MG63 (cell line): Measurements from ENCODE around the gene CDC42EP5. TPM values are rescaled to one million over a fixed set of nuclear protein-coding genes. Genes with fewer than 3 reads are reported as not detected.
A peak's percentile ranks its signal among the peaks of the same experiment; 100 is the strongest.
"Not testable (repeated sequence)": the region's sequence is repeated elsewhere in the genome, so short reads cannot be mapped to it uniquely, and the experiment has no call there.

Experiments
- DNase-seq: peaks from one replicate; pipeline ENCODE4 v3.0.0-alpha.2; 2020
- H3K27me3 ChIP-seq: fragments of 250-450 bp; sonication (Bioruptor Pico); 2 replicates; pipeline ENCODE4 v1.5.1; 2020; ENCODE audit warnings: mild to moderate bottlenecking, moderate library complexity
- H3K36me3 ChIP-seq: fragments of 250-450 bp; sonication (Bioruptor Pico); 2 replicates; pipeline ENCODE4 v1.5.1; 2020; ENCODE audit warnings: mild to moderate bottlenecking, moderate library complexity
- H3K4me3 ChIP-seq: fragments of 250-450 bp; sonication (Bioruptor Pico); 2 replicates; pipeline ENCODE4 v1.5.1; 2020; ENCODE audit warnings: mild to moderate bottlenecking, moderate library complexity
- H3K9me3 ChIP-seq: fragments of 250-450 bp; sonication (Bioruptor Pico); 2 replicates; pipeline ENCODE4 v1.5.1; 2020; ENCODE audit warnings: mild to moderate bottlenecking, moderate library complexity
- total RNA-seq: library from RNA; depleted of rRNA; stranded (reverse); fragments of >200 nt; shearing (Covaris generic); gene quantifications from 2 replicates; pipeline ENCODE4 v1.2.3, GENCODE V29; 2014; ENCODE audit warnings: low replicate concordance

Gene CDC42EP5
- total RNA-seq, 1 experiment from 2014 or later = 4.1 TPM

DNA sequence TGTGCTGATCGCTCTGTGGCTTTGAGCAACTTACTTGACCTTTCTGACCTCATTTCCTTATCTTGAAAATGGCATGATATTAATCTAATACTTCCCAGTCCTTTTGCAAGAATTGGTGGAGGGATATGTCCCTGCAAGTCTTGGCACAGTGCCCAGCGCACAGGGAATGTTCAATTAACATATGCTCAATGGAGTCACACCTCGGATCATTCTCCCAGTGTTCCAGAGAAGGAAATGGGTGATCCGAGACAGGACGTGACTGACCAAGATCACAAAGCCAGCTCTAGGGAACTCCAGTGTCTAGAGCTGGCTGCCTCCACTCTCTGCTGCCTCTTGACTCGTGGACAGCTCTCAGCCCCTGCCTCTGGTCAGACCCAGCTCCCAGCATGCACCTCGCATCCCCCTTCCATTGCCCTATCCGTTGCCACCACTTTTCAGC lies 3.6 kb downstream of the CDC42EP5 start:
- no peaks in the 10 kb centered on the region for H3K36me3 ChIP-seq
- no peak for DNase-seq
- H3K9me3 ChIP-seq = no peaks in the 10 kb centered on the region
- no peak overlapping the region for H3K4me3 ChIP-seq
- no peaks in the 10 kb centered on the region for H3K27me3 ChIP-seq

DNA sequence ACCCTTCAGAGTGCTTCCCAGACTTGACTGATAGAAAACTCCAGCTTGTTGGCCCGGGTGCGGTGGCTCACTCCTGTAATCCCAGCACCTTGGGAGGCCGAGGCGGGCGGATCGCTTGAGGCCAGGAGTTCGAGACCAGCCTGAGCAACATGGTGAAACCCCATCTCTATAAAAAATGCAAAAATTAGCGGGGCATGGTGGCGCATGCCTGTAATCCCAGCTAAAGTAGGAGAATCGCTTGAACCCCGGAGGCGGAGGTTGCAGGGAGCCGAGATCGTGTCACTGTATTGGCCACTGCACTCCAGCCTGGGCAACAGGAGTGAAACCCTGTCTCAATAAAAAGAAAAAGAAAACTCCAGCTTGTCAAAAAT lies 7.0 kb downstream of the CDC42EP5 start:
- not testable (repeated sequence) for H3K4me3 ChIP-seq, H3K27me3 ChIP-seq, DNase-seq, H3K9me3 ChIP-seq
- peaks cover 17% of the 10 kb centered on the region for H3K36me3 ChIP-seq

DNA sequence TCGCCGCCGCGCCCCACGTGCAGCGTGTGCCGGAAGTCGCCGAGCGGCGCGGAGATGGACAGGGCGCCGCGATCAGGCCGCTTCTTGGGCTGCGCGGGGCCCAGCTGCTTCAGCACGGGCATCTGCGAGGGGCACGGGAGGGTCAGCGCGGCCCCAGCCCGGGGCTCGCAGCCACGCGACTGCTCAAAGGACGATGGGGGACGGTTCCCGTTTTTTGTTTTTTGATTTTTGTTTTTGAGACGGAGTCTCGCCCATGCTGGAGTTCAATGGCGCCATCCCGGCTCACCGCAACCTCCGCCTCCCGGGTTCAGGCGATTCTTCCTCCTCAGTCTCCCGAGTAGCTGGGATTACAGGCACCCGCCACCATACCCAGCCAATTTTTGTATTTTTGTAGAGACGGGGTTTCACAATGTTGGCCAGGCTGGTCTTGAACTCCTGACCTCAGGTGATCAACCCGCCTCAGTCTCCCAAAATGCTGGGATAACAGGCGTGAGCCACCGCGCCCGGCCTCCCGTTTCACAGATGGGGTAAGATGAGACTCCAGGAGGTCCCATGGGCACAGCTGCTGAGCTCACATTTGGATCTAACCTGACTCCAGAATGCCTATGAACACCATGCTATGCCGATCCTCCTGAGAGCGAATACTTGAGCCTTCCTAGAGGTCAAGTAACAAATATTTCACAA lies 7.5 kb downstream of the CDC42EP5 start:
- DNase-seq = no peak
- peaks cover 21% of the 10 kb centered on the region for H3K36me3 ChIP-seq
- no peak overlapping the region for H3K4me3 ChIP-seq
- no peaks in the 10 kb centered on the region for H3K27me3 ChIP-seq
- no peaks in the 10 kb centered on the region for H3K9me3 ChIP-seq

DNA sequence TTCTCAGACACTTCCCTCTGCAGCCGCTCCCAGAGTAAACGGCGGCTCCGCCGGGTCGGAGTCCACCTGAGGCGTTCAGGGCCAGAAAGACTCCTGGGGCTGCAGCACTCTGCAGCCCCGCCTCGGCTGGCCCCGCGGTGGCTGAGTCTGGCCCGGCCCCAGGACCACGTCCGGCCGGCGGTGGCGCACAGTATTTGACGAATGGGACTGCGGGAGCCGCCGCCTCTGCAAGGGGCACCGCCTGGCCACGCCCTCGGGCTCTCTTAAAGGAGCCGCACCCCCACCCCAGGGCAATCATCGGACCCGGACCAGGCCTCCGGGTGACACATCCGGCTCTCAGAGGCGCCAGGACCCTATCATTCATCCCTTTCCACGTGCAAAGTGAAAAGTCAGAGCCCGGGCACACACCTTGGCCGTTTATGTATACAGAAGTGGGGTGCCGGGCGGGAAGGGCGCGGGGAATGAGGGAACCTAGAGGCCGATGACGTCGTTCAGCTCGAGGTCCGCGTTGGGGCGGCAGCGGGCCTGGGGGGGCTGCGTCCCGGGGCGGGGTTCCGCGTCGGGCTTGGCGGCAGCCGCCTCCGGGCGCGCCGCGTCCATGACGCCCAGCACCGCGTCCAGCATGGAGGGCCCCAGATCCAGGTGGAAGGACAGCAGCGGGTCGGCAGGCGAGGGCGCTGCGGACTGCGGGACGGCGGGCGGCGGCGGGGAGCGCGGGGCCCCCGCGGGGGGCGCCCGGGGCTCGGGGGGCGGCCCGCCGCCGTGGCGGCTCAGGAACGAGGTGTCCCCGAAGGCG lies 8.3 kb downstream of the CDC42EP5 start:
- Histone ChIP-seq H3K27me3 (no peaks in the 10 kb centered on the region), H3K4me3 (peak overlapping the region; percentile 61), H3K36me3 (peaks cover 26% of the 10 kb centered on the region), H3K9me3 (no peaks in the 10 kb centered on the region)
- peak; percentile 92 for DNase-seq

DNA sequence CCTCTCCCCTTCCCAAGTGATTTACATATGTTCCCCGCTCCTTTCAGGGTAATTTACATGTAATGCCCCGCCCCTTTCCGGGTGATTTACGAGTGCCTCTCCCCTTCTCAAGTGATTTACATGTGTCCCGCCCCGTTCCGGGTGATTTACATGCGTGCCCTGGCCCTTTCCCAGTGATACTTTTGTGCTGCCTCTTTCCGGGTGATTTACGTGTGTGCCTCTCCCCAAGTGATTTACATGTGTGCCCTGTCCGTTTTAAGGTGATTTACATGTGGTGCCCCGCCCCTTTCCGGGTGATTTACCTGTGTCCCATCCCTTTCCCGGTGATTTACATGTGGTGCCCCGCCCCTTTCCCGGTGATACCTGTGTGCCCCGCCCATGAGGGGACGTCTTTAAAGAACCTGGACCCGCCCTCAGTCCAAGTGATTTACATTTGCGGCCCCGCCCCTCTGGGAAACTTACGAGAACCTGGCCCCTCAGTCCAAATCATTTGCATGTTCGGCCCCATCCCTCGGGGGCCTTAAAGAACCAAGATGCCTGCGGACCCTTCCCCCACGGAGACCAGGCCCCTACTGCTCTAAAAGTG lies 9.0 kb downstream of the CDC42EP5 start:
- peaks cover 31% of the 10 kb centered on the region for H3K36me3 ChIP-seq
- peak; percentile 81 for DNase-seq
- H3K27me3 ChIP-seq = no peaks in the 10 kb centered on the region
- no peaks in the 10 kb centered on the region for H3K9me3 ChIP-seq
- H3K4me3 ChIP-seq = peak overlapping the region; percentile 61

DNA sequence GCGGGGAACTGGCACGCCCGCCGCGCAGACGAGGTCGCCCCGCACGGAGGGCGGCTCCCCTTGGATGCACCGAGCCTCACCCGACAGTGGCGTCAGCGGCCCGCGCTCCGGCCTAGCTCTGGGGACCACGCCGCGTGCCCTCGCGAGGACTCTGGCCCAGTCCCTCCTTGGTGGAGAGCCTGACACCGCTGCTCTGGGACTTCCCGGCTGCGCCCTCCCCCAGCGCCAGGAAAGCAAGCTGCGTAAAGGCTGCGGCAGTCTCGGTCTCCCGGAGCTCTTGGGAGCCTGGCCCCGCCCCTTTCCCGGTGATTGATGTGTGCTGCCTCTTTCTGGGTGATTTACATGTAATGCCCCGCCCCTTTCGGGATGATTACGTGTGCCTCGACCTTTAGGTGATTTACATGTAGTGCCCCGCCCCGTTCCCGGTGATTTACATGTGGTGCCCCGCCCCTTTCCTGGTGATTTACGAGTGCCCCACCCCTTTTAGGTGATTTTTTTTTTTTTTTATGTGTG lies 9.5 kb downstream of the CDC42EP5 start, which contains the start of gene LENG9:
TSS of gene LENG9 (minus strand) at position 248 of the 513 bp plus-strand sequence. CDS start 252 bp downstream, outside the sequence.
- Histone ChIP-seq H3K4me3 (peak within 1 kb of the TSS; percentile 61), H3K27me3 (no peaks in the 10 kb centered on the region), H3K9me3 (no peaks in the 10 kb centered on the region), H3K36me3 (peaks cover 36% of the 10 kb centered on the region)
- DNase-seq = peak; percentile 98

DNA sequence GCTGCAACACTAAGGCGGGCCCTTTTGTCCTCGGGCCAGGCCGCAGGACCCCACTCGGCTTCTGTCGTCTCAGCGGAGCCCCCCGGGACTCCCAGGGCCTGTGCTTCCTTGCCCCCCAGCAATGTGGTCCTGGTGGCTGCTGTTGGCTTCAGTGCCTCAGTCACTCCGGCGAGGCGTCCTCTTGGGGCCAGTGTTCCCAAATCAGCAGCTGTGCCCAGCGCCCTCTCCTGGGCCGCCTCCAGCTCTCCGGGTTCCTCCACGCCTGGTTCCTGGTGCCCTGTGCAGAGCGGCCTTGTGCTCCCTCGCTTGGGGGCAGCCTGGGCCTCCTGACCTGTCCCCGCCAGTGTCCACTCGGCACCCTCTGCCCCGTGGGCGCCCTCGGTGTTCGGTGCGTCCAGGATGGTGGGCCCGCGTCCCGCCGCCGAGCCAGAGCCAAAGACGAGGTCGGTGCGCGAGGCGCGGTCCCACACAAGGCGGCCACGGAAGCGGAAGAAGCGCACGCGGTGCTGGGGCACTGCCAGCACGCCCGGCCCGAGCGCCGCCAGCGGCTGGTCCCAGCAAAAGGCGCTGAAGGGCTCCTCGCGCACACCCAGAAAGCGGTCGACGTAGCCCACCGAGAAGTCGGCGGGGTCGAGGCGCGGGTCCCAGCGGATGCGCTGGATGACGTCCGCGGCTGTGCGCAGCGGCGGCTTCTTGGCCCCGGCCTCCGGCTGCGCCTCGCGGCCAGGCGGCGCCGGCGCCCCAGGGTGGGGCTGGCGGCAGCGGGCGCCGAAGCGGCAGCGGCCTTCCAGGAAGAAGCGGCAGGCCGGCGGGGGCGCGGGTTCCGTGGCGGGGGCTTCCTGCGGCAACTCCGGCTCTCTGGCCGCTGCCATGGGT lies 10.2 kb downstream of the CDC42EP5 start:
- Histone ChIP-seq H3K9me3 (no peaks in the 10 kb centered on the region), H3K27me3 (no peaks in the 10 kb centered on the region), H3K36me3 (peaks cover 43% of the 10 kb centered on the region), H3K4me3 (peak overlapping the region; percentile 61)
- DNase-seq = peak; percentile 72

DNA sequence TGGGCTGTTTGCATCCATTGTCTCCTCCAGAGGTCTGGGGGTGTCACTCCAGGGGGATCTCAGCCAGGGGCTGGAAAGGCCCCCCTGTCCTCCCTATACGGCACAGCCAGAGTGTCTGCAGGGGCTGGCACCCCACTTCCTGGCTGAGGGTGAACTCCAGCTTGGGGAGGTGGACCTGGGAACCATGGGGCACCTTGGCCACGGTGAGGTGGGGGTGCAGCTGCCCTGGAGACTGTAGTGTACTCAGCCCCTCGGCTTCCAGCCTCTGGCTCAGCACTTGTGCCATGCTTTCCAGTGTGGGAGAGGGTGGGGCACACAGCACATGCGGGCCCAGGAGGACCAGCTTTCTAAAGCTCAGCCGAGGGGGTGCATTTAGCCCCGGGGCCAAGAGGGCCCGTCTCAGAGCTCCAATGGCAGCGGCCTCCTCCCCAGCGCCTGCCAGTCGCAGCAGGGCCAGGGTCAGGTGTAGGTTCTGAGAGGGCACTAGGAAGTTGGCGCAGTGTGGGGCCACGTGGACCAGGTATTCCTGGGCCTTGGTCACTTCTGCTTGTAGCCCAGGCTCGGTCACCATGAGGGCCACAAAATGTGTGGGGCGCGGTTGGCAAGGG lies 10.9 kb downstream of the CDC42EP5 start:
- Histone ChIP-seq H3K4me3 (peak overlapping the region; percentile 61), H3K36me3 (peaks cover 51% of the 10 kb centered on the region), H3K27me3 (no peaks in the 10 kb centered on the region), H3K9me3 (no peaks in the 10 kb centered on the region)
- DNase-seq = peak; percentile 26

DNA sequence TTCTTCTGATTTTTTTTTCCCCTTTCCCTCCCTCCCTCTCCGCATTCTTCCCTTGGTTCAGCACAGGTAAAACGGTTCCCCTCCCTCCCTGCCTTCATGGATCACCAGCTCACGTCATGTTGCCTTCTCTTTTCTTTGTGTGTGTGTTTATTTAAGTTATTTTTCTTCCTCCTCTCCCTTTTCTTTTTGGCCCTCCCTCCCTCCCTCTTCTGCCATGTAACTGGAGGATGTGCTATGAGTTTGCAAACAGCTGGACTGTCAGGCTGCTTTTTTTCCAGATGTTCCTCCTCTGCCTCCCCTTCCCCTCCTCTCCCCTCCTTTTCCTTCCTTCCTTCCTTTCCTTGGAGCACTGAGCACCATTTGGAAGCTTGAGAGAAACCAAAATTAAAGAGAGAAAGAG lies 11.5 kb downstream of the CDC42EP5 start:
- Histone ChIP-seq H3K27me3 (no peaks in the 10 kb centered on the region), H3K4me3 (no peak overlapping the region), H3K36me3 (peaks cover 56% of the 10 kb centered on the region), H3K9me3 (no peaks in the 10 kb centered on the region)
- DNase-seq = no peak

DNA sequence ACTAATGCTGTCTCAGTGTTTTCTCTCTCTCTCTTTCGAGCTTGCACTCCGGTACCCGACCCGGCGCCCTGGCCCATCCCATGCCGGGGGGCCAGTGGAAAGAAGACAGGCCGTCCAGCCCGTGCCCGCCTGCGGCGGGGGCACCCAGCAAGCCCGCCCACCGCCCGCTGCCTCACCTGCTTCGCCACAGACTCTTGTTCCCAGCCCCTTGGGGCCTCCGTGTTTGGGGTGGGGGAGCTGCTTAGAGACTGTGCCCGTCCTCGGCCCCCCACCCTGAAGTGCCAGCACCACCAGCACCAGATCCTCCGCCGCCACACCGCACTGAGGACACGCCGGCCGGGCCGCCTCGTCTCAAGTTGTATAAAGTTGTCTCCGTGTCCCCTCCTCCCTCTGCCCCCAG lies 11.9 kb downstream of the CDC42EP5 start:
- Histone ChIP-seq H3K27me3 (no peaks in the 10 kb centered on the region), H3K9me3 (no peaks in the 10 kb centered on the region), H3K36me3 (peaks cover 60% of the 10 kb centered on the region), H3K4me3 (no peak overlapping the region)
- DNase-seq = no peak

DNA sequence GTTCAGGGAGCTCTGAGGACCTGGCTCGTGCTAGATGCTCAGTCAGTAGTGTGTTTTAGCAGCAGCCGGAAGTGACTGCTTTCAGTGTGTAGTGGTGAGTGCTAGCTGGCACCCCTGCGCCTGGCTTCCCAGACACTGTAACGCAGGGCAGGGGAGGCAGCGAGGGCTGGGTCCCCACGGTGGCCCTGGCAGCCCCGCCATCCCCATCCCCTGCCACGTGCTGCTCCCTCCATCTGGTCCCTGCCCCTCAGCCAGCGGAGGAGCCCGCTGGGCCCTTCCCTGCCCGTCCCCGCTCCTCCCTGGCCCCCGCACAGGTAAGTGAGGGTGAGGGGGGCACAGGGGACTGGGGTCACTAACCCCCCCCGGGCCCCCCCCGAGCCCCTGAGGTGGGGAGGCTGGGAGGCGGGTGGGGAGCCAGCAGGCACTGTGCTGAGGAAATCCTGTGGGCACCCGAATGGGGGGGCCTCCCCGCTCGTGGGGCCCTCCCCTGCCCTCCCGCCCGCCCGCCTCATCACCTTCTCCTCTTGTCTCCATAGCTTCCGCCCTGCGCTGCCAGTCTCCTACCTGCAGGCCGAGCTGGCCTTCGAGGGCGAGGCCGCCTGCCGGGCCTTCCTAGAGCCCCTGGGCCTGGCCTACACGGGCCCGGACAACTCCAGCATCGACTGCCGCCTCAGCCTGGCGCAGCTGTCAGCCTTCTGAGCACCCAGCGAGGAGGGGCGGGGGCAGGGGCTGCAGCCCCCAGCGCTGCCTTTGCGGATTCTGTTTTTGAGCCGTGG lies 12.7 kb downstream of the CDC42EP5 start:
- no peaks in the 10 kb centered on the region for H3K9me3 ChIP-seq
- H3K27me3 ChIP-seq = no peaks in the 10 kb centered on the region
- DNase-seq = no peak
- no peak overlapping the region for H3K4me3 ChIP-seq
- peaks cover 68% of the 10 kb centered on the region for H3K36me3 ChIP-seq

DNA sequence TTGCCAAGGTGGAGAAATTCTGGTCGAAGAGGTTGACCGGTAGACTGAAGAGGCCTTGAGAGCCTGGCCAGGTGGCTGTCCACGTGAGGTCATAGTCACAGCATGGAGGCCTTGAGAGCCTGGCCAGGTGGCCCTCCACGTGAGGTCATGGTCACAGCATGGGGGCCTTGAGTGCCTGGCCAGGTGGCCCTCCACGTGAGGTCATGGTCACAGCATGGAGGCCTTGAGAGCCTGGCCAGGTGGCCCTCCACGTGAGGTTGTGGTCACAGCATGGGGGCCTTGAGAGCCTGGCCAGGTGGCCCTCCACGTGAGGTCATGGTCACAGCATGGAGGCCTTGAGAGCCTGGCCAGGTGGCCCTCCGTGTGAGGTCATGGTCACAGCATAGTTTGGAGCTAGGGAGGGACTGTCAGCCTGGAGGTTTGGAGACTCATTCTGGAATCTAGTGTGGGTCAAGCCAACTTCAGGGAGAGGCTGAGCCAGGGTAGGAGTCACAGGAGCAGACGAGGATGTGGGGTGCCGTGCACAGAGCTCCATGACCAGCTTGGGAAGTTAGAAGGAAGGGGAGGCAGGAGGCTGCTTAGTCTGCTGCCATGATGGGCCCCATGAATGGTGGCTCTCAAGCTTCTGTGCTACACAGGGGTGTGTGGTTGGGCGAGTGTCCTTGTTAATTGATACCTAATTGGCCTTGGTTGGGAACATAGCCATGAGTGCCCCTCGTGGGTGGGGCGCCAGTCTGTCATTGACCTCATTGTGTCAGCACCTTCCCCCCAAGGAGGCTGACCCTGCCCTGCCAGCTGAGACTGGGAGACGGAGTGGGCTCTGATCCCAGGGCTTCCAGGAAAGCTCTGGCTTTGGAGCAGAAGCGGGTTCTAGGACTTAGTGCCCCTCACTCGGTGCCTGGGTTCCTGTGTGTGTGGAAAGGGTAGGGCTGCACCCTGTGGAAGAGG lies 13.5 kb downstream of the CDC42EP5 start:
- Histone ChIP-seq H3K9me3 (no peaks in the 10 kb centered on the region), H3K27me3 (no peaks in the 10 kb centered on the region), H3K4me3 (no peak overlapping the region), H3K36me3 (peaks cover 77% of the 10 kb centered on the region)
- DNase-seq = no peak

DNA sequence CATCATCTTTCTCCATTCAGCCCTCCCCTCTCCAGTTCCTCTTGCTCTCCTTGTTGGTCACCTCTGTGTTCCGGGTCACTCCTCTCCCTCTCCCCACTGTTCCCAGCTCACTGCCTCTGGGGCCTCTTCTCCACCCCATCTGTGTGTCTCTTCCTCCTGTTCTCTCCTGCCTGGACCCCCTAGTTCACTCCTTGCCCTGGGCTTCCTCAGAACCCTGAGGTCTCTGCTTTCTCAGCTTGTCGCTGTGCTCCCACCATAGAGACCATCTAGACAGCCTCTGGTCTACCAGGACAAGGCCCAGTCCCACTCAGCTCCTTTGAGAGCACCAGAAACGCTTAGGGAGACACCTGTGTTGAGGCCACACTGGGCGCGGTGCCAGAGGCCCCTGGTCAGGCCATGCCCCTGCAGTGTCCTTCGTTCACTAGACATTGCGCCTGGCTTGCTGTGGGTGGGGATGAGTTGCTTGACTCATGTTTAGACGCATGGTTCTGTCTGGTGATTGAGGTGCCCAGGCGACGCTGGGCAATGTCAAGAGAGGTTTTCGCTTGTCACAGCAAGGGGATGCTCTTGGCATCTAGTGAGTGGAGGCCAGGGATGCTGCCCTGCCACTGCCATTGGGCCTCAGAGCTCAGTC lies 14.3 kb downstream of the CDC42EP5 start:
- H3K4me3 ChIP-seq = no peak overlapping the region
- no peaks in the 10 kb centered on the region for H3K27me3 ChIP-seq
- DNase-seq = no peak
- no peaks in the 10 kb centered on the region for H3K9me3 ChIP-seq
- H3K36me3 ChIP-seq = peaks cover 85% of the 10 kb centered on the region
